Skeletal muscle tissue (tissue), 4 donors: ENCODE results near the gene PXT1. TPM values are rescaled to one million over a fixed set of nuclear protein-coding genes. Genes with fewer than 3 reads are reported as not detected.
"Not testable (repeated sequence)": the region's sequence is repeated elsewhere in the genome, so short reads cannot be mapped to it uniquely, and the experiment has no call there.

Source experiments
- H3K27ac ChIP-seq: one replicate; pipeline ENCODE4 v1.7.0; 2013; ENCODE audit warnings: mild to moderate bottlenecking, low read depth, low read length, inconsistent platforms
- H3K27me3 ChIP-seq, 3 donors: one replicate each; pipeline ENCODE4 v1.7.0; 2013; ENCODE audit warnings: low read length in 3 of 3; ENCODE audit not compliant: control insufficient read depth in 3 of 3, insufficient read depth in 3 of 3
- H3K36me3 ChIP-seq, 3 donors: one replicate each; pipeline ENCODE4 v1.7.0; 2013; ENCODE audit warnings: low read length in 3 of 3; ENCODE audit not compliant: control insufficient read depth in 3 of 3, insufficient read depth in 3 of 3
- H3K4me1 ChIP-seq, 3 donors: one replicate each; pipeline ENCODE4 v1.7.0; 2013; ENCODE audit warnings: low read length in 3 of 3, mild to moderate bottlenecking in 3 of 3; ENCODE audit not compliant: control insufficient read depth in 3 of 3, insufficient read depth in 3 of 3
- H3K4me3 ChIP-seq, 3 donors: one replicate each; pipeline ENCODE4 v1.7.0; 2013; ENCODE audit warnings: low read length in 3 of 3
- H3K9ac ChIP-seq, 3 donors: one replicate each; pipeline ENCODE4 v1.7.0; 2013; ENCODE audit warnings: low read length in 3 of 3, mild to moderate bottlenecking in 3 of 3, moderate library complexity in 2 of 3, low read depth in 1 of 3
- H3K9me3 ChIP-seq, 3 donors: one replicate each; pipeline ENCODE4 v1.7.0; 2013; ENCODE audit warnings: low read length in 3 of 3; ENCODE audit not compliant: control insufficient read depth in 3 of 3
- total RNA-seq: library from RNA; depleted of rRNA; stranded (reverse); fragments of >200 nt; gene quantifications from one replicate; pipeline ENCODE4 v1.2.3, GENCODE V29; 2014
- donor health status: Osteomylitis.

The PXT1 gene
- total RNA-seq, 1 donor from 2014 or later = not detected

GRCh38 chr6:36364061-36364635, 78.5 kb downstream of the PXT1 start:
- H3K9ac ChIP-seq, H3K27me3 ChIP-seq, H3K36me3 ChIP-seq, H3K9me3 ChIP-seq, H3K27ac ChIP-seq, H3K4me3 ChIP-seq: not testable (repeated sequence)
- H3K4me1 ChIP-seq = peaks cover 2 to 12% (median 12%) of the 10 kb centered on the region in 3 donors

- not testable (repeated sequence) for H3K27ac ChIP-seq, H3K9me3 ChIP-seq, H3K4me3 ChIP-seq, H3K36me3 ChIP-seq, H3K9ac ChIP-seq, H3K27me3 ChIP-seq
- H3K4me1 ChIP-seq = peaks cover 6 to 11% (median 11%) of the 10 kb centered on the region in 3 donors
Measured at GRCh38 chr6:36363371-36363752, 79.3 kb downstream of the PXT1 start.

DNA sequence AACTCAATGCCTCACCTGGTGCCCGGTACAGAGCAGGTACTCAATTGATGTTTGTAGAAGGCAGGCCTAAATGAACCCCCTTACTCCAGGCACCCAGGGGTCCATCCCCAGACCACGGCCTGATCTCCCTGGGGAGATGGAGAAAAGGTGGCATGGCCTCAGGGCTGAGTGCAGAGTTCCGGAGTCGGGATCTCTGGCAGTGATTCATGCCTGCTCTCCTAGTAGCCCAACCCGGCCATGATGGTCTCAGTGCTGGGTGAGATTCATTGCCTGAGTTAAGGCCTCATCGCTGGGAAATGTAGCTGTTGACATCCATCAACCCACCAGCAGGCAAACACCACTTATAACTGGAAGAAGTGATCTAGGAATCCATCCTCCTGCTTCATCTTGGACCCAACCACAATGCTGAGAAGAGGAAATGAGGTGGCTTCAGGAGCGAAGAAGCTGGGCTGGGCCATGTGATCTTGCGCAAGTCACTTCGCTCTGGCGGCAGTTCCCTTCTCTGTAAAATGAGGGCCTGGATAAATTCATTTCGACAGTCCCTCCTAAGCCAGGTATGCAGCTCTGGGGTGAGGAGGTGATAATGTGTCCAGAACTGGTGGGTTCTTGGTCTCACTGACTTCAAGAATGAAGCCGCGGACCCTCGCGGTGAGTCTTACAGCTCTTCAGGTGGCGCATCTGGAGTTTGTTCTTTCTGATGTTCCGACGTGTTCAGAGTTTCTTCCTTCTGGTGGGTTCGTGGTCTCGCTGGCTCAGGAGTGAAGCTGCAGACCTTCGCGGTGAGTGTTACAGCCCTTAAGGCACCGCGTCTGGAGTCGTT, 79.9 kb downstream of the PXT1 start:
- Histone ChIP-seq H3K4me3 (no peak overlapping the region), H3K36me3 (no peaks in the 10 kb centered on the region), H3K4me1 (peaks cover 6 to 14% (median 13%) of the 10 kb centered on the region in 3 donors), H3K27ac (no peak overlapping the region), H3K27me3 (no peaks in the 10 kb centered on the region), H3K9ac (no peak overlapping the region), H3K9me3 (no peaks in the 10 kb centered on the region)

GRCh38 chr6:36361071-36361470, 81.6 kb downstream of the PXT1 start:
- H3K9me3 ChIP-seq = no peaks in the 10 kb centered on the region
- H3K9ac ChIP-seq = no peak overlapping the region
- peaks cover 6 to 14% (median 13%) of the 10 kb centered on the region in 3 donors for H3K4me1 ChIP-seq
- no peak overlapping the region for H3K4me3 ChIP-seq
- no peak overlapping the region for H3K27ac ChIP-seq
- H3K27me3 ChIP-seq = no peaks in the 10 kb centered on the region
- no peaks in the 10 kb centered on the region for H3K36me3 ChIP-seq

GRCh38 chr6:36360241-36361054, 82.2 kb downstream of the PXT1 start:
- Histone ChIP-seq H3K4me1 (peaks cover 6 to 14% (median 13%) of the 10 kb centered on the region in 3 donors), H3K9me3 (no peaks in the 10 kb centered on the region), H3K4me3 (peak overlapping the region in 1 of 3 donors; percentile 22), H3K27ac (no peak overlapping the region), H3K9ac (peak overlapping the region in 1 of 3 donors; percentile 54), H3K27me3 (peaks cover 0 to 4% (median 0%) of the 10 kb centered on the region in 3 donors), H3K36me3 (no peaks in the 10 kb centered on the region)

GRCh38 chr6:36358226-36358915, 84.3 kb downstream of the PXT1 start:
- Histone ChIP-seq H3K4me3 (peak overlapping the region in 1 of 3 donors; percentile 7), H3K9ac (no peak overlapping the region), H3K4me1 (peaks cover 6 to 14% (median 13%) of the 10 kb centered on the region in 3 donors), H3K36me3 (no peaks in the 10 kb centered on the region), H3K27me3 (peaks cover 0 to 4% (median 0%) of the 10 kb centered on the region in 3 donors), H3K9me3 (no peaks in the 10 kb centered on the region), H3K27ac (peak overlapping the region; percentile 55)

DNA sequence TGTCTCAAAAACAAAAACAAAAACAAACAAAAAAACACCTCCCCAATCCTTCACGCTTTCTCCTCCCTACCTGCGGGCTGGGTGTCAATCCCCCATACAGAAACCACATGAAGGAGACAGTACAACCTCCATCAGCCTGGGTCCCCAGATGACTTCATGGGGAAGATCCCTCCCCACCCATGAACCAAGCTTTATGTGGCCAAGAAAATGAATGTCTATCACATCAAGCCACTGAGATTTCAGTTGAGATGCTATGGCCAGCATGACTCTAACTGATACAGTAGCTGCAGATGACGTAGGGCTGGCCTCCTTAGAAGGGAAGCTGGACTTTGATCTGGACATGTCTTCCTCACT, 84.8 kb downstream of the PXT1 start:
- no peak overlapping the region for H3K4me3 ChIP-seq
- no peaks in the 10 kb centered on the region for H3K36me3 ChIP-seq
- H3K27me3 ChIP-seq = peaks cover 0 to 4% (median 0%) of the 10 kb centered on the region in 3 donors
- no peak overlapping the region for H3K9ac ChIP-seq
- H3K4me1 ChIP-seq = peaks cover 6 to 14% (median 13%) of the 10 kb centered on the region in 3 donors
- H3K9me3 ChIP-seq = no peaks in the 10 kb centered on the region
- H3K27ac ChIP-seq = peak overlapping the region; percentile 55

- Histone ChIP-seq H3K27me3 (peaks cover 0 to 4% (median 0%) of the 10 kb centered on the region in 3 donors), H3K4me1 (peaks cover 11 to 14% (median 13%) of the 10 kb centered on the region in 3 donors), H3K9ac (no peak overlapping the region), H3K9me3 (no peaks in the 10 kb centered on the region), H3K36me3 (no peaks in the 10 kb centered on the region), H3K4me3 (no peak overlapping the region), H3K27ac (no peak overlapping the region)
Measured at GRCh38 chr6:36355819-36356218, 86.8 kb downstream of the PXT1 start.

DNA sequence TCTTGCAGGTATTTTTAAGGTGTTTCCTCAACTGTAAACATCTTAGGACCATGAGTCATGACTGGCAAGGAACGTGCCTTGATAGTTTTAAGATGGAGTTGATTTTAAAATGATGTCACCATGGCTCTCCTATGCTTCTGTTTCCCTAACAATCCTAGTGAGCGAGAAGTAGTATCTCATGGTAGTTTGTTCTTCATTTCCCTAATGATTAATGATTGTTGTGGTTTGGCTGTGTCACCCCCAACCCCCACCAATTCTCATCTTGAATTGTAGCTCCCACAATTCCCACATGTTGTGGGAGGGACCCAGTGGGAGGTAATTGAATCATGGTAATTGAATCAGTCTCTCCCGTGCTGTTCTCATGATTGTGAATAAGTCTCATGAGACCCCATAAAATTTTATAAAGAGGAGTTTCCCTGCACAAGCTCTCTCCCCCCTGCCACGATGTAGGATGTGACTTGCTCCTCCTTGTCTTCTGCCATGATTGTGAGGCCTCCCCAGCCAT, 89.2 kb downstream of the PXT1 start:
- Histone ChIP-seq H3K9me3 (no peaks in the 10 kb centered on the region), H3K27ac (no peak overlapping the region), H3K4me3 (no peak overlapping the region), H3K27me3 (peaks cover 0 to 8% (median 0%) of the 10 kb centered on the region in 3 donors), H3K9ac (no peak overlapping the region), H3K36me3 (no peaks in the 10 kb centered on the region), H3K4me1 (peaks cover 5 to 9% (median 7%) of the 10 kb centered on the region in 3 donors)
